ENCODE measurements around the gene PIK3IP1. TPM values are rescaled to one million over a fixed set of nuclear protein-coding genes. Genes with fewer than 3 reads are reported as not detected.

The PIK3IP1 gene
- total and polyA plus RNA-seq, 7 donors, result 2.0 to 11.6 (median 7.4) TPM

- peaks cover 46% of the 10 kb centered on the region for H3K4me1 ChIP-seq
- no peaks in the 10 kb centered on the region for H3K27me3 ChIP-seq (ENCODE audit: insufficient read depth in 3 of 3, low read length in 2 of 3)
- no peak for ATAC-seq
- intact Hi-C loops (cut with DNase I), result no loop called here
- TF ChIP-seq CTCF (IDR thresholded peaks at IDR 0.05), result no peak
- DNase-seq, result no peak
- peak overlapping the region; percentile 75 for H3K27ac ChIP-seq
- peaks cover 0 to 4% of the 10 kb centered on the region in 2 donors for H3K36me3 ChIP-seq (ENCODE audit: insufficient read depth in 1 of 2, low read depth in 1 of 2)
- no peaks in the 10 kb centered on the region for H3K9me3 ChIP-seq
- H3K4me3 ChIP-seq, result no peak overlapping the region
- 83 to 90% (median 86%) methylated on average over 7 of the region's 7 CpGs for WGBS, 3 donors
Measured at GRCh38 chr22:31244943-31245451, 47.3 kb downstream of the PIK3IP1 start.

GRCh38 chr22:31244046-31244942 lies 48.0 kb downstream of the PIK3IP1 start:
- H3K9me3 ChIP-seq, result no peaks in the 10 kb centered on the region
- no peaks in the 10 kb centered on the region for H3K27me3 ChIP-seq (ENCODE audit: insufficient read depth in 3 of 3, low read length in 2 of 3)
- peak overlapping the region; percentile 75 for H3K27ac ChIP-seq
- peak; percentile 51 to 75 for DNase-seq
- peak overlapping the region; percentile 4 for H3K4me3 ChIP-seq
- H3K4me1 ChIP-seq, result peaks cover 46% of the 10 kb centered on the region
- H3K36me3 ChIP-seq (ENCODE audit: insufficient read depth in 1 of 2, low read depth in 1 of 2), result peaks cover 0 to 4% of the 10 kb centered on the region in 2 donors
- WGBS, 3 donors, result 42 to 52% (median 47%) methylated on average over 8 to 9 of the region's 9 CpGs
- intact Hi-C loops (cut with DNase I), result no loop called here
- TF ChIP-seq CTCF (IDR thresholded peaks at IDR 0.05), result no peak
- ATAC-seq, result peak; percentile 75 to 82 (median 80)

- no peaks in the 10 kb centered on the region for H3K9me3 ChIP-seq
- no peaks in the 10 kb centered on the region for H3K27me3 ChIP-seq (ENCODE audit: insufficient read depth in 3 of 3, low read length in 2 of 3)
- 38 to 47% (median 38%) methylated on average over 5 of the region's 5 CpGs for WGBS, 3 donors
- peaks cover 0 to 4% of the 10 kb centered on the region in 2 donors for H3K36me3 ChIP-seq (ENCODE audit: insufficient read depth in 1 of 2, low read depth in 1 of 2)
- H3K27ac ChIP-seq, result peak overlapping the region; percentile 75
- TF ChIP-seq CTCF (IDR thresholded peaks at IDR 0.05), result no peak
- DNase-seq, result no peak
- ATAC-seq, result peak; percentile 54 to 84 (median 70)
- peaks cover 38% of the 10 kb centered on the region for H3K4me1 ChIP-seq
- intact Hi-C loops (cut with DNase I), result no loop called here
- H3K4me3 ChIP-seq, result no peak overlapping the region
Measured at GRCh38 chr22:31243339-31244045, 48.8 kb downstream of the PIK3IP1 start.

- H3K27ac ChIP-seq, result no peak overlapping the region
- H3K27me3 ChIP-seq (ENCODE audit: insufficient read depth in 3 of 3, low read length in 2 of 3), result no peaks in the 10 kb centered on the region
- ATAC-seq (no peak), DNase-seq (no peak)
- peaks cover 28% of the 10 kb centered on the region for H3K4me1 ChIP-seq
- no peak for TF ChIP-seq CTCF (IDR thresholded peaks at IDR 0.05)
- intact Hi-C loops (cut with DNase I), result no loop called here
- H3K9me3 ChIP-seq, result no peaks in the 10 kb centered on the region
- H3K4me3 ChIP-seq, result no peak overlapping the region
- H3K36me3 ChIP-seq (ENCODE audit: insufficient read depth in 1 of 2, low read depth in 1 of 2), result peaks cover 0 to 4% of the 10 kb centered on the region in 2 donors
Measured at GRCh38 chr22:31241936-31242335, 50.4 kb downstream of the PIK3IP1 start.

All from psoas muscle (tissue), 8 donors.